ENCODE results near the gene COL27A1. TPM values are rescaled to one million over a fixed set of nuclear protein-coding genes. Genes with fewer than 3 reads are reported as not detected.
A peak's percentile ranks its signal among the peaks of the same experiment; 100 is the strongest.
"Not testable (repeated sequence)": the region's sequence is repeated elsewhere in the genome, so short reads cannot be mapped to it uniquely, and the experiment has no call there.

The COL27A1 gene
- total and polyA plus RNA-seq, 2 donors (not counting 1 experiment from before 2014, with no cell fraction given): 0.16 to 0.27 TPM

GRCh38 chr9:114333718-114334117 is 178.4 kb downstream of the COL27A1 start:
- DNase-seq; intact Hi-C loops (cut with micrococcal nuclease); H3K4me3 Mint-ChIP-seq; H3K27me3 ChIP-seq (replicated peaks in 1 of 4; ENCODE audit: control extremely low read depth in 1 of 4, control insufficient read depth in 3 of 4, insufficient read depth in 4 of 4, low read length in 3 of 4); H3K27ac ChIP-seq (ENCODE audit: low read length in 2 of 2); ATAC-seq (ENCODE audit: low read depth); H3K9ac ChIP-seq (ENCODE audit: low read length); POLR2A ChIA-PET; H3K4me3 ChIP-seq (ENCODE audit: control extremely low read depth in 1 of 5, extremely low read depth in 1 of 5, insufficient read depth in 1 of 5, low read depth in 2 of 5, low read length in 4 of 5); H3K9me3 Mint-ChIP-seq (ENCODE audit: insufficient read depth); H3K4me2 ChIP-seq (replicated peaks; ENCODE audit: low read depth, low read length, poor library complexity, severe bottlenecking); H3K79me2 ChIP-seq (ENCODE audit: control insufficient read depth, insufficient read depth, low read length); H2AFZ ChIP-seq (ENCODE audit: insufficient read depth, low read depth, low read length, poor library complexity, severe bottlenecking); H3K27ac Mint-ChIP-seq; H3K27me3 Mint-ChIP-seq; CTCF ChIA-PET; H3K9me3 ChIP-seq (ENCODE audit: control extremely low read depth in 1 of 3, control insufficient read depth in 2 of 3, insufficient read depth in 1 of 3, low read length in 2 of 3); H3K4me1 ChIP-seq (ENCODE audit: control insufficient read depth in 2 of 2, insufficient read depth in 2 of 2, low read length in 2 of 2): not testable (repeated sequence)
- Histone ChIP-seq H4K20me1 (ENCODE audit: control insufficient read depth, insufficient read depth, low read length, poor library complexity, severe bottlenecking) (peaks cover 20% of the 10 kb centered on the region), H3K36me3 (replicated peaks in 1 of 2; ENCODE audit: control extremely low read depth in 1 of 2, control insufficient read depth in 1 of 2, extremely low read depth in 1 of 2, insufficient read depth in 2 of 2, low read length in 1 of 2) (peaks cover 14 to 41% of the 10 kb centered on the region in 2 experiments)
- WGBS (ENCODE audit: insufficient coverage): no CpG with 5 or more reads among the region's 4 CpGs
- peaks cover 23% of the 10 kb centered on the region for H3K4me1 Mint-ChIP-seq

DNA sequence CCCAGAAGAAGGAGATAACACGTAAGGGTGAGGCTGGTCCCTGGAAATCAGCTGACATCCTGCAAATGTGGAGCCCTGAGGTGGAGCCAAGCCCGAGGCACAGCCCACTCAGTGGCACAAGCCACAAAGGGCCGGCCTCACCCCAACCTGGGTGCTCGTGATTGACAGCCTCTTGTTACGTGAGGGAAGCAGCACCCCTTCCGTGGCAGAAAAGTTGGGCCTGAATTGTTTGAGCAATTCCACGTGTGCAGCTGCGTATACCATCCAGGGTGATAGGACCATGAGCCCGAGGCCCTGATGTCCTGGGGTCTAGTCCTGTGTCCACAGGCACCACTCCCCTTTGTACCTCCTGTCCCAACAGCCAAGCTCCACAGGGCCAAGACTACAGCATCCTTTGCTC is 179.2 kb downstream of the COL27A1 start:
- no peak for DNase-seq
- no peak overlapping the region for H3K4me2 ChIP-seq (replicated peaks; ENCODE audit: low read depth, low read length, poor library complexity, severe bottlenecking)

More for the DNA sequence above, 179.2 kb downstream of the COL27A1 start:
- 96% methylated on average over 8 of the region's 9 CpGs for WGBS (ENCODE audit: insufficient coverage)
- peaks cover 30% of the 10 kb centered on the region for H3K4me1 Mint-ChIP-seq
- ChIA-PET CTCF (no interaction called here), POLR2A (no interaction called here)
- intact Hi-C loops (cut with micrococcal nuclease): no loop called here
- H3K4me1 ChIP-seq (ENCODE audit: control insufficient read depth in 2 of 2, insufficient read depth in 2 of 2, low read length in 2 of 2): peaks cover 0 to 9% of the 10 kb centered on the region in 2 donors
- no peaks in the 10 kb centered on the region for H3K27me3 Mint-ChIP-seq
- ATAC-seq (ENCODE audit: low read depth): no peak
- H3K36me3 ChIP-seq (replicated peaks in 1 of 2; ENCODE audit: control extremely low read depth in 1 of 2, control insufficient read depth in 1 of 2, extremely low read depth in 1 of 2, insufficient read depth in 2 of 2, low read length in 1 of 2): peaks cover 16 to 49% of the 10 kb centered on the region in 2 experiments
- H3K9me3 Mint-ChIP-seq (ENCODE audit: insufficient read depth): no peaks in the 10 kb centered on the region
- peaks cover 0 to 5% (median 0%) of the 10 kb centered on the region in 3 donors for H3K9me3 ChIP-seq (ENCODE audit: control extremely low read depth in 1 of 3, control insufficient read depth in 2 of 3, insufficient read depth in 1 of 3, low read length in 2 of 3)
- no peak overlapping the region for H3K4me3 Mint-ChIP-seq
- TF ChIP-seq EZH2 (IDR thresholded peaks at IDR 0.05; ENCODE audit: borderline replicate concordance, insufficient read depth, low read depth, low read length, poor library complexity, severe bottlenecking): no peak
- TF ChIP-seq, protein P1, sequence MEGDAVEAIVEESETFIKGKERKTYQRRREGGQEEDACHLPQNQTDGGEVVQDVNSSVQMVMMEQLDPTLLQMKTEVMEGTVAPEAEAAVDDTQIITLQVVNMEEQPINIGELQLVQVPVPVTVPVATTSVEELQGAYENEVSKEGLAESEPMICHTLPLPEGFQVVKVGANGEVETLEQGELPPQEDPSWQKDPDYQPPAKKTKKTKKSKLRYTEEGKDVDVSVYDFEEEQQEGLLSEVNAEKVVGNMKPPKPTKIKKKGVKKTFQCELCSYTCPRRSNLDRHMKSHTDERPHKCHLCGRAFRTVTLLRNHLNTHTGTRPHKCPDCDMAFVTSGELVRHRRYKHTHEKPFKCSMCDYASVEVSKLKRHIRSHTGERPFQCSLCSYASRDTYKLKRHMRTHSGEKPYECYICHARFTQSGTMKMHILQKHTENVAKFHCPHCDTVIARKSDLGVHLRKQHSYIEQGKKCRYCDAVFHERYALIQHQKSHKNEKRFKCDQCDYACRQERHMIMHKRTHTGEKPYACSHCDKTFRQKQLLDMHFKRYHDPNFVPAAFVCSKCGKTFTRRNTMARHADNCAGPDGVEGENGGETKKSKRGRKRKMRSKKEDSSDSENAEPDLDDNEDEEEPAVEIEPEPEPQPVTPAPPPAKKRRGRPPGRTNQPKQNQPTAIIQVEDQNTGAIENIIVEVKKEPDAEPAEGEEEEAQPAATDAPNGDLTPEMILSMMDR (IDR thresholded peaks at IDR 0.05): no peak
- no peak overlapping the region for H2AFZ ChIP-seq (ENCODE audit: insufficient read depth, low read depth, low read length, poor library complexity, severe bottlenecking)
- no peak overlapping the region for H3K9ac ChIP-seq (ENCODE audit: low read length)
- no peak overlapping the region for H3K4me3 ChIP-seq (ENCODE audit: control extremely low read depth in 1 of 5, extremely low read depth in 1 of 5, insufficient read depth in 1 of 5, low read depth in 2 of 5, low read length in 4 of 5)
- no peaks in the 10 kb centered on the region for H3K79me2 ChIP-seq (ENCODE audit: control insufficient read depth, insufficient read depth, low read length)
- peak overlapping the region; percentile 22 for H3K27ac Mint-ChIP-seq
- no peak overlapping the region for H3K27ac ChIP-seq (ENCODE audit: low read length in 2 of 2)
- no peaks in the 10 kb centered on the region for H3K27me3 ChIP-seq (replicated peaks in 1 of 4; ENCODE audit: control extremely low read depth in 1 of 4, control insufficient read depth in 3 of 4, insufficient read depth in 4 of 4, low read length in 3 of 4)
- peaks cover 27% of the 10 kb centered on the region for H4K20me1 ChIP-seq (ENCODE audit: control insufficient read depth, insufficient read depth, low read length, poor library complexity, severe bottlenecking)
